ENCODE results near the gene GPC1.

- TF ChIP-seq CTCF (conservative IDR thresholded peaks at IDR 0.05 in 1 of 2, IDR thresholded peaks at IDR 0.05 in 1 of 2; ENCODE audit: low read depth in 1 of 2, low read length in 2 of 2) (no peak), EZH2 (IDR thresholded peaks at IDR 0.05; ENCODE audit: low read length, missing control alignments) (no peak)
These were observed 11.3 kb downstream of the GPC1 start for GRCh38 chr2:240446664-240447175.

Data from fibroblast of lung (primary cell).